ENCODE results near the gene EIF2D. TPM values are rescaled to one million over a fixed set of nuclear protein-coding genes. Genes with fewer than 3 reads are reported as not detected.
"Not testable (repeated sequence)": the region's sequence is repeated elsewhere in the genome, so short reads cannot be mapped to it uniquely, and the experiment has no call there.

Gene EIF2D
- total and polyA plus RNA-seq, 2 experiments from 2014 or later, result 31.4 to 53.4 TPM

DNA sequence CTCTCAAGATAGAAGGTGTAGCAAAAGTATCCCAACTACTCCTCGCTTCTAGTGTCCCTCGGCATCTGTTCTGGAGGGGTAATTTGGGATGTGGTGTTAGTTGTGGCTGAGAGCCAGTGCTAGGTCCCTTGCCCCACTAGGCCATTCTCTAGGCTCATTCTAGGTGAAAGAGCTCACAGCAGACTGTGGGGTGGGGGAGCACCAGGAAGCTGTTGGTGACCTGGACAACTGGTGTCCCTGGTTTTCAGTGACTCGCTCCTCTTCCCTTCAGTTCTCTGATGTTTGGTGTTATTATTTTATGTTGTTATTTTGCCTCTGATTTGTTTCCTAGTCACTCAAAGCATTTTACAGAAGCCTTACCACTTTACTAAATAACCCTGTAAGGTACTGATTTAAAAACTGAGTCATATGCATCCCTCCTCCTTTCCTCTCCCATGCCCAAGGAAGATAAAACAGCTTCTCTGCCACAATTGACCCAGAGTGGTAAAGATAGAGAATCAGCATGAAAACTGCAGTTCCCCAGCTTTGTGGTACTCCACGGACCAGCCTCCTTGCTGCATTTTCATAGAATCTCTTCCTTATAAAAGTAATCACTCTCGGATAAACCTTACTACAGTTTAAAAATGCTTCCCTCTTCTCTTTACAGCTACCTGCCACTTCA, 37.1 kb upstream of the EIF2D start:
- DNase-seq, result no peak
- peaks cover 17% of the 10 kb centered on the region for H3K36me3 ChIP-seq (ENCODE audit: low read depth)
- H3K4me2 ChIP-seq (ENCODE audit: unreplicated experiment), result no peak overlapping the region
- H3K9me2 ChIP-seq (ENCODE audit: insufficient read depth), result no peaks in the 10 kb centered on the region
- H3K79me2 ChIP-seq (ENCODE audit: insufficient read depth), result peaks cover 64% of the 10 kb centered on the region
- H4K20me1 ChIP-seq (ENCODE audit: insufficient read depth), result no peaks in the 10 kb centered on the region
- TF ChIP-seq EZH2phosphoT487 (IDR thresholded peaks at IDR 0.05; ENCODE audit: insufficient read depth, low read depth) (no peak), EZH2 (IDR thresholded peaks at IDR 0.05; ENCODE audit: insufficient read depth, poor library complexity, severe bottlenecking) (no peak)
- no peak overlapping the region for H3K9ac ChIP-seq
- in situ Hi-C loops (cut with MboI), result no loop called here
- peaks cover 5% of the 10 kb centered on the region; the same call in 1 of the 2 replicates for H3F3A ChIP-seq (ENCODE audit: insufficient read depth)
- H3K9me3 ChIP-seq (ENCODE audit: low read depth), result no peaks in the 10 kb centered on the region
- no peaks in the 10 kb centered on the region for H3K4me1 ChIP-seq (ENCODE audit: insufficient read depth)
- H2AFZ ChIP-seq, result no peak overlapping the region
- H3K27ac ChIP-seq, result no peak overlapping the region
- WGBS, 2 experiments (ENCODE audit: low coverage in 1 of 2, low lambda C conversion rate in 2 of 2, missing lambda C conversion rate in 2 of 2), result 92 to 94% methylated on average over 5 of the region's 5 CpGs
- H3K4me3 ChIP-seq, result no peak overlapping the region
- H3K27me3 ChIP-seq (replicated peaks; ENCODE audit: insufficient read depth), result no peaks in the 10 kb centered on the region

DNA sequence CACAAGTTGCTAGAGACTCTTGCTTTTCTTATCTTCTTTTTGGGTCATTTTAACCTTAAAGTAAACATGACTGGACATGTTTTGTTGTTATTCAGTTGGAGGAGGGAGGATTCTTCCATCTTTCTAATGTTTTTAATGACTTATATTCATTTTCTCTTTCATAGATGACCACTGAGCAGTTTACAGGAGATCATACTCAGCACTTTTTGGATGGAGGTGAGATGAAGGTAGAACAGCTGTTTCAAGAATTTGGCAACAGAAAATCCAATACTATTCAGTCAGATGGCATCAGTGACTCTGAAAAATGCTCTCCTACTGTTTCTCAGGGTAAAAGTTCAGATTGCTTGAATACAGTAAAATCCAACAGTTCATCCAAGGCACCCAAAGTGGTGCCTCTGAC, 35.0 kb upstream of the EIF2D start:
- in situ Hi-C loops (cut with MboI), result no loop called here
- no peaks in the 10 kb centered on the region for H4K20me1 ChIP-seq (ENCODE audit: insufficient read depth)
- no peak overlapping the region for H3K4me3 ChIP-seq
- no peak for DNase-seq
- H3F3A ChIP-seq (ENCODE audit: insufficient read depth), result no peaks in the 10 kb centered on the region
- H3K9ac ChIP-seq, result no peak overlapping the region
- no peaks in the 10 kb centered on the region for H3K9me2 ChIP-seq (ENCODE audit: insufficient read depth)
- H2AFZ ChIP-seq, result no peak overlapping the region
- peaks cover 22% of the 10 kb centered on the region for H3K36me3 ChIP-seq (ENCODE audit: low read depth)
- no peaks in the 10 kb centered on the region for H3K4me1 ChIP-seq (ENCODE audit: insufficient read depth)
- H3K4me2 ChIP-seq (ENCODE audit: unreplicated experiment), result no peak overlapping the region
- peaks cover 82% of the 10 kb centered on the region for H3K79me2 ChIP-seq (ENCODE audit: insufficient read depth)
- no peak overlapping the region for H3K27ac ChIP-seq
- no peaks in the 10 kb centered on the region for H3K27me3 ChIP-seq (replicated peaks; ENCODE audit: insufficient read depth)
- no peak for TF ChIP-seq EZH2 (IDR thresholded peaks at IDR 0.05; ENCODE audit: insufficient read depth, poor library complexity, severe bottlenecking)
- TF ChIP-seq EZH2phosphoT487 (IDR thresholded peaks at IDR 0.05; ENCODE audit: insufficient read depth, low read depth), result no peak
- H3K9me3 ChIP-seq (ENCODE audit: low read depth), result no peaks in the 10 kb centered on the region

DNA sequence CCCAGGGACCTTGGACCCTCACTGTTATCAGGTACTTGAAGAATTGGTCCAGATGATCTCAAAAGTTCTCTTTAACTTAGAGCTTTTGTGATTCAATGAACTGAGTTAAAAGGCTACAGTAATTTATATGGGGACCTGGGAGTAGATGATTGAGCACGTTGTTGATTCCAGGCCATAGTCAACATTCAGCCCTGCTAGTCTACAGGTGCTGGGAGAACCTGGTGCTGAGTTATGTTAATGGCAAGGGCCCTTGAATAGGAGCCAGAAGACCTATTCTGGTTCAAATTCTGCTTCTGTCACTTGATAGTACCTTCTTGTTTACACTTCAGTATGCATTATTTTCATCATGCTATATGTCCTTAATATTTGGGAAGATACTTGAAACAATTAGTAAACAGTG, 34.2 kb upstream of the EIF2D start:
- 63 to 65% methylated on average over 1 of the region's 1 CpG for WGBS, 2 experiments (ENCODE audit: low coverage in 1 of 2, low lambda C conversion rate in 2 of 2, missing lambda C conversion rate in 2 of 2)
- no peaks in the 10 kb centered on the region for H4K20me1 ChIP-seq (ENCODE audit: insufficient read depth)
- no peak overlapping the region for H3K27ac ChIP-seq
- no peak overlapping the region for H3K4me3 ChIP-seq
- no peaks in the 10 kb centered on the region for H3K9me3 ChIP-seq (ENCODE audit: low read depth)
- peaks cover 82% of the 10 kb centered on the region for H3K79me2 ChIP-seq (ENCODE audit: insufficient read depth)
- no peak overlapping the region for H3K9ac ChIP-seq
- in situ Hi-C loops (cut with MboI), result no loop called here
- no peaks in the 10 kb centered on the region for H3F3A ChIP-seq (ENCODE audit: insufficient read depth)
- TF ChIP-seq EZH2phosphoT487 (IDR thresholded peaks at IDR 0.05; ENCODE audit: insufficient read depth, low read depth), result no peak
- no peak for TF ChIP-seq EZH2 (IDR thresholded peaks at IDR 0.05; ENCODE audit: insufficient read depth, poor library complexity, severe bottlenecking)
- no peaks in the 10 kb centered on the region for H3K4me1 ChIP-seq (ENCODE audit: insufficient read depth)
- H3K4me2 ChIP-seq (ENCODE audit: unreplicated experiment), result no peak overlapping the region
- no peak for DNase-seq
- H3K36me3 ChIP-seq (ENCODE audit: low read depth), result peaks cover 26% of the 10 kb centered on the region
- no peaks in the 10 kb centered on the region for H3K9me2 ChIP-seq (ENCODE audit: insufficient read depth)
- H3K27me3 ChIP-seq (replicated peaks; ENCODE audit: insufficient read depth), result no peaks in the 10 kb centered on the region
- no peak overlapping the region for H2AFZ ChIP-seq

DNA sequence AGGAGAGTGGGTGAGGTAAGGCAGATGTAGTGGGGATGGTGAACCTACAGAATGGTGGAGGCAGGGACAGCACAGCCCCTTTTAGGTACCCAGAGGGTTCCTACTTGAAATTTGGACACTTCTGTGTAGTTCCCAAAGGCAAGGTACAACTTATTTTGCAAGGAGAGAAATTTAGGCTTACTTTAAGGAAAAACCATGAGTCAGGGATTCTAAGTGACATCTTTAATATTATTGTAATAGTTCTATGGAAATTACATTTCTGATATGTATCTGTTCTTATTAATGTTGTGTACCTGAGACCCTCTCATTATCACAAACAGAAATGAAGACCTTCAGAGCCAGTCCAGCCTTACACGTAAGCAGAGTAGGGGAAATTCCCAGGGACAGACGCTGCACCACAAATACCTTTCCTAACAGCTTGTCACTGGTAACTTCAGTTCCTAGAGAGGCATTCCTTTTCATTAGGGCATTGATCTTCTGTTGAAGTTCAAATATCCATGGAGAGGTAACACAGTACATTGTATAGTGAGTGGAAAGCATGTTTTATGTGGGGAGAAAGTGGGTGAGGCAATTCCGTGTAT, 30.9 kb upstream of the EIF2D start:
- Histone ChIP-seq H3K9me2 (ENCODE audit: insufficient read depth) (no peaks in the 10 kb centered on the region), H3K9me3 (ENCODE audit: low read depth) (no peaks in the 10 kb centered on the region), H4K20me1 (ENCODE audit: insufficient read depth) (no peaks in the 10 kb centered on the region), H3K36me3 (ENCODE audit: low read depth) (peaks cover 32% of the 10 kb centered on the region), H3K79me2 (ENCODE audit: insufficient read depth) (peaks cover 89% of the 10 kb centered on the region), H3K4me2 (ENCODE audit: unreplicated experiment) (no peak overlapping the region), H3K4me1 (ENCODE audit: insufficient read depth) (peaks cover 12% of the 10 kb centered on the region), H3K27me3 (replicated peaks; ENCODE audit: insufficient read depth) (no peaks in the 10 kb centered on the region), H3K27ac (no peak overlapping the region), H2AFZ (no peak overlapping the region), H3K9ac (no peak overlapping the region), H3F3A (ENCODE audit: insufficient read depth) (peaks cover 7% of the 10 kb centered on the region), H3K4me3 (no peak overlapping the region)
- WGBS, 2 experiments (ENCODE audit: low coverage in 1 of 2, low lambda C conversion rate in 2 of 2, missing lambda C conversion rate in 2 of 2), result 78 to 93% methylated on average over 3 of the region's 3 CpGs
- no peak for TF ChIP-seq EZH2phosphoT487 (IDR thresholded peaks at IDR 0.05; ENCODE audit: insufficient read depth, low read depth)
- TF ChIP-seq EZH2 (IDR thresholded peaks at IDR 0.05; ENCODE audit: insufficient read depth, poor library complexity, severe bottlenecking), result no peak
- no peak for DNase-seq
- in situ Hi-C loops (cut with MboI), result no loop called here

DNA sequence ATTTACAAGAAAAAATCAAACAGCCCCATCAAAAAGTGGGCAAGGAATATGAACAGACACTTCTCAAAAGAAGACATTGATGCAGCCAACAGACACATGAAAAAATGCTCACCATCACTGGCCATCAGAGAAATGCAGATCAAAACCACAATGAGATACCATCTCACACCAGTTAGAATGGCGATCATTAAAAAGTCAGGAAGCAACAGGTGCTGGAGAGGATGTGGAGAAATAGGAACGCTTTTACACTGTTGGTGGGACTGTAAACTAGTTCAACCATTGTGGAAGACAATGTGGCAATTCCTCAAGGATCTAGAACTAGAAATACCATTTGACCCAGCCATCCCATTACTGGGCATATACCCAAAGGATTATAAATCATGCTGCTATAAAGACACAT, 29.8 kb upstream of the EIF2D start:
- H3K4me1 ChIP-seq (ENCODE audit: insufficient read depth), result peaks cover 24% of the 10 kb centered on the region
- not testable (repeated sequence) for H3K4me3 ChIP-seq; H3K27me3 ChIP-seq (replicated peaks; ENCODE audit: insufficient read depth)

More for the DNA sequence above, 29.8 kb upstream of the EIF2D start:
- H4K20me1 ChIP-seq (ENCODE audit: insufficient read depth); H3K9me2 ChIP-seq (ENCODE audit: insufficient read depth); H2AFZ ChIP-seq; in situ Hi-C loops (cut with MboI); H3K9ac ChIP-seq; H3K9me3 ChIP-seq (ENCODE audit: low read depth); DNase-seq; H3K27ac ChIP-seq; H3K4me2 ChIP-seq (ENCODE audit: unreplicated experiment): not testable (repeated sequence)
- H3F3A ChIP-seq (ENCODE audit: insufficient read depth), result peaks cover 19% of the 10 kb centered on the region
- WGBS, 2 experiments (ENCODE audit: low coverage in 1 of 2, low lambda C conversion rate in 2 of 2, missing lambda C conversion rate in 2 of 2), result 97 to 100% methylated on average over 2 of the region's 2 CpGs
- H3K79me2 ChIP-seq (ENCODE audit: insufficient read depth), result peaks cover 89% of the 10 kb centered on the region
- 0 out of 2 replicates have a peak, but pooled peaks cover 21% of the 10 kb centered on the region for H3K36me3 ChIP-seq (ENCODE audit: low read depth)

Measured in GM23248 (cell line).